ENCODE results near the gene GOLT1A.
"Not testable (repeated sequence)": the region's sequence is repeated elsewhere in the genome, so short reads cannot be mapped to it uniquely, and the experiment has no call there.

GOLT1A gene

GRCh38 chr1:204248954-204249353 is 35.2 kb upstream of the GOLT1A start:
- DNase-seq = no peak

GRCh38 chr1:204246876-204247275 is 33.1 kb upstream of the GOLT1A start:
- DNase-seq = no peak

GRCh38 chr1:204242920-204243319 is 29.1 kb upstream of the GOLT1A start:
- no peak for DNase-seq

GRCh38 chr1:204241914-204242313 is 28.1 kb upstream of the GOLT1A start:
- no peak for DNase-seq

- no peak for DNase-seq
These were observed 27.3 kb upstream of the GOLT1A start for GRCh38 chr1:204241050-204241449.

- no peak for DNase-seq
These were observed 26.4 kb upstream of the GOLT1A start for GRCh38 chr1:204240233-204240632.

- not testable (repeated sequence) for DNase-seq
These were observed 25.6 kb upstream of the GOLT1A start for GRCh38 chr1:204239401-204239800.

GRCh38 chr1:204238520-204238919 is 24.7 kb upstream of the GOLT1A start:
- DNase-seq = not testable (repeated sequence)

- not testable (repeated sequence) for DNase-seq
These were observed 23.7 kb upstream of the GOLT1A start for GRCh38 chr1:204237515-204237914.

- no peak for DNase-seq
These were observed 18.7 kb upstream of the GOLT1A start for GRCh38 chr1:204232526-204232925.

- no peak for DNase-seq
These were observed 16.4 kb upstream of the GOLT1A start for GRCh38 chr1:204230211-204230610.

- no peak for DNase-seq
These were observed 15.1 kb upstream of the GOLT1A start for GRCh38 chr1:204228896-204229295.

GRCh38 chr1:204227996-204228785 is 14.4 kb upstream of the GOLT1A start:
- DNase-seq = no peak

- DNase-seq = no peak
These were observed 13.6 kb upstream of the GOLT1A start for GRCh38 chr1:204227351-204227750.

- DNase-seq = no peak
These were observed 12.3 kb upstream of the GOLT1A start for GRCh38 chr1:204225841-204226735.

GRCh38 chr1:204224655-204225054 is 10.9 kb upstream of the GOLT1A start:
- no peak for DNase-seq

GRCh38 chr1:204223129-204223860 is 9.5 kb upstream of the GOLT1A start:
- no peak for DNase-seq

GRCh38 chr1:204222764-204223055 is 8.9 kb upstream of the GOLT1A start:
- no peak for DNase-seq

- DNase-seq = no peak
These were observed 8.4 kb upstream of the GOLT1A start for GRCh38 chr1:204222006-204222763.

GRCh38 chr1:204221271-204221670 is 7.5 kb upstream of the GOLT1A start:
- DNase-seq = no peak

- no peak for DNase-seq
These were observed 6.3 kb upstream of the GOLT1A start for GRCh38 chr1:204219971-204220616.

- no peak for DNase-seq
These were observed 4.8 kb upstream of the GOLT1A start for GRCh38 chr1:204218552-204218951.

Measured in NCI-H526 (cell line).